Breast epithelium (tissue), 3 donors: ENCODE data around the gene SLC4A9.

Experiments
- CTCF ChIP-seq, 3 donors: fragments of 450-650 bp; IDR thresholded peaks; one replicate each; pipeline ENCODE4 v1.5.1; 2016 to 2017; ENCODE audit warnings: antibody characterized with exemption in 3 of 3, mild to moderate bottlenecking in 3 of 3, moderate library complexity in 3 of 3
- POLR2A ChIP-seq: fragments of 450-650 bp; IDR thresholded peaks from one replicate; pipeline ENCODE4 v1.6.1; 2016; ENCODE audit warnings: antibody characterized with exemption, mild to moderate bottlenecking, moderate library complexity
- POLR2AphosphoS5 ChIP-seq, 3 donors: sonication (generic); formaldehyde crosslinking; IDR thresholded peaks; one replicate each; pipeline ENCODE4 v1.6.1; 2017; ENCODE audit warnings: antibody characterized with exemption in 3 of 3

DNA sequence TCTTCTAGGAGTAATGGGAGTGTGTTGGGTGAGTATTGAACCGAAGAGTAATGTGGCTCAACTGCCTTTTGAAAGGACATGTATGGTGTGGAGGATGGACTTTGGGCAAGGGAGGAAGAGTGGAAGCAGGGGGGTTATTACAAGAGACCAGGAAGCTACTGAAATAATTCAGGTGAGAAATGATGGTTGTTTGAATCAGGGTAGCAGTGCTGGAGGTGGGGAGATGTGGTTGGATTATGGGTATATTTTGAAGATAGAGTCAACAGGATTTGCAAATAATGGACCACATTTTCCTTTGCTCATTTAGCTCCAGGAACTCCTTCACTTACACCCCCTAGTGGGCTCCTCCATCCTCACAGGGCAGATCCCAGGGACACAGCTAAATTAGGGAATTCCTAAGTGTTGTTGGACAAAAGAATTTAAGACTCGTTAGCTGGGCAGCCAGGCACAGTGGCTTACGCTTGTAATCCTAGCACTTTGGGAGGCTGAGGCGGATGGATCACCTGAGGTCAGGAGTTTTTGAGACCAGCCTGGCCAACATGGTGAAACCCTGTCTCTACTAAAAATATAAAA lies 1.2 kb upstream of the SLC4A9 start:
- TF ChIP-seq CTCF (IDR thresholded peaks at IDR 0.05) (no peak), POLR2A (no peak), POLR2AphosphoS5 (IDR thresholded peaks at IDR 0.05) (no peak)
